HG02870 (cell line): ENCODE measurements around the gene UBE2I.

ENCODE experiments used
- ATAC-seq: cut with Tn5 transposase; IDR thresholded peaks from one replicate; pipeline ENCODE4 v1.9.1; 2021; ENCODE audit warnings: mild to moderate bottlenecking, moderate library complexity; ENCODE audit not compliant: unreplicated experiment

Gene UBE2I

DNA sequence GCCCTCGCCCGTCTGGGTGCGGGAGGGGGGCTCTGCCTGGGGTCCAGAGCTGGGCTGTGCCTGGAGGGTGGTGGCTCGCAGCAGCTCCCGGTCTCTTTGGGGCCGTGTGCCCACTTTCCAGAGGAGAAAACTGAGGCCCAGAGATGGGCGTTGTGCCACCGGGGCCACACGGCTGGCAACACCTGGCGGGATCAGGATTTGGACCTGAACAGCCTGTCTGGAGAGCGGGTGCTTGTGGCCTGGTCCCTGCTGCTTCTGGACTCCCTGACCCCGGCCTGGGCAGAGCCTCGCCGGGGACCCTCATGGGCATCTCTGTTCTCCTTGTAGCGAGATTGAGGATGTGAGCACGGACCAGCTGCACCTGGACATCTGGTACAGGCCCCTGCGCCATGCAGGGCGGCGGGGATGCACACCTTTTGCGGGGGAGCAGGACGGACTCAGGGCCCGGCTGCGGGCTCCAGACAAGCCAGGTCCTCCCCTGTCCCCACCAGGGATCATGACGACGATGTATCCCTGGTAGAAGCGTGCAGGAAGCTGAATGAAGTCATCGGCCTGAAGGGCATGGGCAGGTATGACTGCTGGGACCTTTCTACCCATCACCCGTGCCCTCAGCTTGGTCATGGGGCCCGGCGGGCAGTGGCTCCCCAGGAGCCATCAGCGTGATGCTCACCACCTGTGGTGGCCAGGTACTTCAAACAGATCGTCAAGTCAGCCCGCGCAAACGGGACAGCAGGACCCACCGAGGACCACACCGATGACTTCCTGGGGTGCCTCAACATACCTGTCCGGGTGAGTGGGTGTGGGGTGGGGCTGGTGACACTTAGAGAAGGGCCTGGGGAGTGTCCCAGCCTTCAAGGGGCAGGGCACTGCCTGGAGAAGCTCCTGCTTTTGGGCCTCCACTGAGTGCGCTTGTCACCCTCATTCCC is 32.3 kb downstream of the UBE2I start:
- no peak for ATAC-seq

DNA sequence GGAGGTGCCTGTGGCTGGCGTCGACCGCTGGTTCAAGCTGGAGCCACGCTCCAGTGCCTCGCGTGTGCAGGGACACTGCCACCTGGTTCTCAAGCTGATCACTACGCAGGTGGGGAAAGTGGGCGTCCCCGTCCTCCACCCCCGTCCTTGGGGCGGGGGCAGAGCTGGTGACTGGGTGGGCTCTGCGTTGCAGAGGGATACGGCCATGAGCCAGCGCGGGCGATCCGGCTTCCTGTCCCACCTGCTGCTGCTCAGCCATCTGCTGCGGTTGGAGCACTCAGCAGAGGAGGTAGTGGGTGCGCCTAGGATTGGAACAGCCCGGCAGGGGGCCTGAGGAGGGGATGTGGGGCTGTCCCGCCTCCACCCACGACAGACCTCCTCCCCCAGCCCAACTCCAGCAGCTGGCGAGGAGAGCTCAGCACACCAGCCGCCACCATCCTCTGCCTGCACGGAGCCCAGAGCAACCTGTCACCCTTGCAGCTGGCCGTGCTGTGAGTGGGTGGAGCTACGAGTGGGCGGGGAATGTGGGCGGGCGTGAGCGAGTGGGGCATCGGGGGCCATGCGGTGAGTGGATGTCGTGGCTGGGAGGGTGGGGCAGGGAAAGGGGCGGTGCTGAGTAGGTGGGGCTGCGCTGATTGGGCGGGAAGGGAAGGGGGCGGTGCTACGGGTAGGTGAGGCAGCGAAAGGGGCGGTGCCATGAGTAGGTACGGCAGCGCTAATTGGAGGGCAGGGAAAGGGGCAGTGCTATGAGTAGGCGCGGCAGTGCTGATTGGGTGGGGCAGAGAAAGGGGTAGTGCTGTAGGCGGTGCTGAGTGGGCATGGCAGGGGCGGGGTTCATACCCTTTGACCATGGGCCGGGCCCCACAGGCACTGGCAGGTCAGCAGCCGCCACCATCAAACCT is 33.3 kb downstream of the UBE2I start:
- peak; percentile 78 for ATAC-seq

DNA sequence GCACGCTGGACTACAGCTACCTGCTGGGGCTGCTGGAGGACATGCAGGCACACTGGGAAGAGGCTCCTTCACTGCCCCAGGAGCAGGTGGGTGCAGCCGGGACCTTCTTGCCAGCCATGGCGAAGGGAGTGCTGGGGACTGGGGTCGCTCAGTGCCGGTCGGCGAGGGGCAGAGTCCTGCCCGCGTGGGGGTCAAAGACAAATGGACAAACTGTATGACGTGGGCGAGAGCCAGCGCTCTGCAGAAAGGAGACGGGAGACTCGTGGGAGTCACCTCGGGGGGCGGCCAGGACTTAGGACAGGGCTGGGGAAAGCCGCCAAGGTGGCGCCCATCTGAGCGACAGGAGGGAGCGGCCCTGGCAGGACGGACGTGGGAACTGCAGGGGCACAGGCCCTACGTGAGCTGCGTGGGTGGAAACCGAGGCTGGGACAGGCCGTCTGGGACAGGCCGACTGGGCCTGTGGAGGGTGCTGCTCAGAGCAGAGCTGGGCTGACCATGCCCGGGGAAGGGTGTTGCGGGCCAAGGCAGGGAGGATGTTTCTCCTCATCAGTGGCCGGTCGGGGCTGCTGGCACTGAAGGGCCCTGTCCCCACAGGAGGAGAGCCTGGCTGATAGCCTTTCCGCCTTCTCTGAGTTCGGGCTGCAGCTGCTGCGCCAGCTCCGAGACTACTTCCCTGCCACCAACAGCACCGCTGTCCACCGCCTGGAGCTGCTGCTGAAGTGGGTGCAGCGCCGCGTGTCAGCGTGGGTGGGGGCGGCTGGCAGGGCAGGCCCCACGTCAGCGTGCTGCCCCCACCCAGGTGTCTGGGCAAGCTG is 34.2 kb downstream of the UBE2I start:
- no peak for ATAC-seq

DNA sequence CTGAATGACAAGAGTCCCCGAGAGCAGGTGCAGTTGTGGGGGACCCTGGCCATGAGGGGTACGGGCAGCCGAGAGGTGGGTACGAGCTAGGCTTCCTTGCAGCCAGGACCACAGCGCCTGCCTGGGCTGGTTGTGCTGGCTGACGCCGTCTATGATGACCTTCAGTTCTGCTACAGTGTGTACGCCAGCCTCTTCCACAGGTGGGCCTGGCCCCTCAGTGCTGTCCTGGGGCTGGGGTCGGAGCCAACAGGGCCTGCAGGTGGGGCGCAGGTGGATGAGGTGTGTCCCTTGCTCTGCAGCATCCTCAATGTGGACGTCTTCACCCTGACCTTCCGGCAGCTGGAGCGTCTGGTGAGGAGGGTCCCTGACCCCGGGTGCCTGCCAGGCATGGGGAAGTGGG is 35.1 kb downstream of the UBE2I start:
- ATAC-seq = no peak

DNA sequence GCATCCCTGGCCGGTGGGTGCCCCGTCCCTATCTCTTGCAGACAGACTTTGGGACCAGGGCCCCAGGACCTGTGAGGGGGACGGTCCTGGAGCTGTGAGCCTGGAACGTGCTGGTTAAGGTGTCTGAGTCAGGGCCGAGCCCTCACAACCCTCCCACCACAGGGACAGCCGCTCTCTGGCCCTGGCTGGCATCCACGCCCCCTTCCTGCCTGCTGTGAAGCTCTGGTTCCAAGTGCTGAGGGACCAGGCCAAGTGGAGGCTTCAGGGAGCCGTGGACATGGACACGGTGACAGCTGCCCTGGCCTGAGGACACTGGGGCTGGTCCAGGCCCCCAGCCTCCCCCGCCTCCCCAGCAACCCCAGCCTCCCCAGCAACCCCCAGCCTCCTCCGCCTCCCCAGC is 35.7 kb downstream of the UBE2I start:
- ATAC-seq = no peak

DNA sequence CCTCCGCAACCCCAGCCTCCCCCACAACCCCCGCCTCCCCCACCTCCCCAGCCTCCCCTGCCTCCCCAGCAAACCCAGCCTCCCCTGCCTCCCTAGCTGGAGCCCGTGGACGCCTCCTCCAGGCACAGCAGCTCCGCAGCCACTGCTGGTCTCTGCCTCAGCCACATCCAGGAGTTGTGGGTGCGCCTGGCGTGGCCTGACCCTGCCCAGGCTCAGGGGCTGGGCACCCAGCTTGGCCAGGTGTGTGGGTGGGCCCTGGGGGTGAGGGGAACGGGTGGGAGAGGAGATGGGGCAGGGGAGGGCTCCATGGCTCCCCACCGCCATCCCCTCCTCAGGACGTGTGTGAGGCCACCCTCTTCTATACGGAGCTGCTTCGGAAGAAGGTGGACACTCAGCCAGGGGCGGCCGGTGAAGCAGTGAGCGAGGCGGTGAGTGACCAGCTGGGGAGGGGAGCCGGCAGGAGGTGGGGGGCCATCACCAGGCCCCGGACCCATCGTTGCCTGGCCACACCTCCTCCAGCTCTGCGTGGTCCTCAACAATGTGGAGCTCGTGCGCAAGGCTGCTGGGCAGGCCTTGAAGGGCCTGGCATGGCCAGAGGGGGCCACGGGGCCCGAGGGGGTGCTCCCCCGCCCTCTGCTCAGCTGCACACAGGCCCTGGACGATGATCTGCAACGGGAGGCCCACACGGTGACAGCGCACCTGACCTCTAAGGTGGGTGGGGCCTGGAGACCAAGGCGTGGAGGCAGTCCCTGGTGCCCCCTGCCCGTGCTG is 36.4 kb downstream of the UBE2I start:
- ATAC-seq = no peak

DNA sequence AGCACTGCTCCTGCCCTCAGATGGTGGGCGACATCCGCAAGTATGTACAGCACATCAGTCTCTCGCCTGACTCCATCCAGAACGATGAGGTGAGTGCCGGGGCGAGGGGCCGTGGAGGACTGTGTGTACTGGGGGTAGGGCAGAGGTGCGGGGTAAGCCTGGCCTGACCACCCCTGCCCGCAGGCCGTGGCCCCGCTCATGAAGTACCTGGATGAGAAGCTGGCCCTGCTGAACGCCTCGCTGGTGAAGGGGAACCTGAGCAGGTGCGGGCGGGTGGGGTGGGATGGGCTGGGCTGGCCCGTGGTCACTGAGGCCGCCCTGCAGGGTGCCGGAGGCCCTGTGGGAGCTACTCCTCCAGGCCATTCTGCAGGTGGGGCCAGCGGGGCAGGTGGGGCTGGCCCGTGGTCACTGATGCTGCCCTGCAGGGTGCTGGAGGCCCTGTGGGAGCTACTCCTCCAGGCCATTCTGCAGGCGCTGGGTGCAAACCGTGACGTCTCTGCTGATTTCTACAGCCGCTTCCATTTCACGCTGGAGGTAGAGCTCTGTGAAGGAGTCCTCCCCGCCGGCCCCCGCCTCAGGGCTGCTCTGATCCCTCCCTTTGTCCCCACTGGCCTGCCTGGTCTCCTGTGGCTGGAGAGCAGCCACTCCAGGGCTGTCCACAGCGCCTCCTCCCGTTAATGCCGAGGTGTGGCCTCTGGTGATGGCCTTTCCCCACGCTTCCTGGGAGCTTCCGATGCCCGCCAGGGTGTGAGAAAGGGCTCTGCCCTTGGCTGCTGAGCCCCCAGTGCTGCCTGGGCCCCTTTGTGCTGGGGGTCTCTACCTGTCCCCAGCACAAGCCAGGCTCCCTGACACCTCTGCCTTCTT is 37.2 kb downstream of the UBE2I start:
- ATAC-seq = no peak

DNA sequence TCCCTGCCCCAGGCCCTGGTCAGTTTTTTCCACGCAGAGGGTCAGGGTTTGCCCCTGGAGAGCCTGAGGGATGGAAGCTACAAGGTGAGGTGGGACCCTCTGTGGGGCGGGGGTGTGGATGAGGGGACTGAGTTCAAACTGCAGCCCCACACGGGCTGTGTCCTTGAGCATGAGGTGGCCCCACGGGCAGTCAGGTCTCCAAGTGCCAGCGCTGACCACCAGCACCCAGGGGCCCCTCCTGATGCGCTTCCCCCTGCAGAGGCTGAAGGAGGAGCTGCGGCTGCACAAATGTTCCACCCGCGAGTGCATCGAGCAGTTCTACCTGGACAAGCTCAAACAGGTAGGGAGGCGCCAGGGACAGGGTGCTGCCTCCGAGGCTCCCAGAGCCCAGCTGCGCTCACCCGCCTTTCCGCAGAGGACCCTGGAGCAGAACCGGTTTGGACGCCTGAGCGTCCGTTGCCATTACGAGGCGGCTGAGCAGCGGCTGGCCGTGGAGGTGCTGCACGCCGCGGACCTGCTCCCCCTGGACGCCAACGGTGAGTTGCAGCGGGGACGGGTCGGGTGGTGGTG is 37.9 kb downstream of the UBE2I start:
- no peak for ATAC-seq

DNA sequence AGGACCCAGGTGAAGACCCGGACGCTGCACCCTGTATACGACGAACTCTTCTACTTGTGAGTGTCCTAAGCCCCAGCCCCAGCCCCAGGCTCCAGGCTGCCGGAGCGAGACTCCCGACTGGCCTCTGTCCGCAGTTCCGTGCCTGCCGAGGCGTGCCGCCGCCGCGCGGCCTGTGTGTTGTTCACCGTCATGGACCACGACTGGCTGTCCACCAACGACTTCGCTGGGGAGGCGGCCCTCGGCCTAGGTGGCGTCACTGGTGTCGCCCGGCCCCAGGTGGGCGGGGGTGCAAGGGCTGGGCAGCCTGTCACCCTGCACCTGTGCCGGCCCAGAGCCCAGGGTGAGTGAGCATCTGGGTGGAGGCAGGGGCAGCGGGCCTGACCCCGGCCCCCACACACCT is 38.5 kb downstream of the UBE2I start:
- ATAC-seq = no peak

DNA sequence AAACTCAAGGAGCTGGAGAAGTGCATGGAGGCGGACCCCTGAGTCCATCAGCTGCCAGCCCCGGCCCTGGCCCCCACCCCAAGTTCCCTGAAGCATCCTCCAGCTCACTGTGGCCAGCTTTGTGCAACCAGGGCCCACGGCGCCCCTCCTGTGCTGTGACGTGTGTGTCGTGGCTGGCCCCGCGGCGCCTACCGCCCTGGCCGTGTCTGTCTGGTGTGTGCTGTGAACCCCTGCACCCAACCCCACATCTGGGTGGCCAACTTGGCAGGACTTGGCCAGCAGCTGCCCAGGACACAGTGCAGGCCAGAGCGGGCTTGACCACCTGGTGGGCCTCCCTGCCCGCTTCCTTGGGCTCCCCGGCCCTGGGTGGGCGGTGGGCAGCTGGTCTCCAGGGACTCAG is 39.0 kb downstream of the UBE2I start:
- no peak for ATAC-seq

DNA sequence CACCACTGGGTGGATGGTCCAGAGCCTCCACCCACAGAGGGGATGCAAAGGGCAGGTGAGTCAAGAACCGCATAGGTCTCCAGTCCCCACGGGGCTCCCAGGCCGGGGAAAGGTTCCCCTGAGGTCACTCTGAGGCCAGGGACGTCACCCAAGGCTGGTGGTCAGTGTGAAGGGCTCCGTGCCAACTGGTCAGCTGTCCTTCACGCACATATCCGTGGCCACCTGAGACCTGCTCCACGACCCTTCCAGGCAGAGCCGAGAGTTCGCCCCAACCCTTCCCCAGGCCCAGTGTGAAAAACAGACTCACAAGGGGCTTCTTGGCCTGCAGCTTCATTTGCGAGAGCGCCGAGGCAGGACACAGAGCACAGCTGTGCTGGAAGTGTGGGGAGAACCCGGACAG is 39.5 kb downstream of the UBE2I start:
- ATAC-seq = no peak

DNA sequence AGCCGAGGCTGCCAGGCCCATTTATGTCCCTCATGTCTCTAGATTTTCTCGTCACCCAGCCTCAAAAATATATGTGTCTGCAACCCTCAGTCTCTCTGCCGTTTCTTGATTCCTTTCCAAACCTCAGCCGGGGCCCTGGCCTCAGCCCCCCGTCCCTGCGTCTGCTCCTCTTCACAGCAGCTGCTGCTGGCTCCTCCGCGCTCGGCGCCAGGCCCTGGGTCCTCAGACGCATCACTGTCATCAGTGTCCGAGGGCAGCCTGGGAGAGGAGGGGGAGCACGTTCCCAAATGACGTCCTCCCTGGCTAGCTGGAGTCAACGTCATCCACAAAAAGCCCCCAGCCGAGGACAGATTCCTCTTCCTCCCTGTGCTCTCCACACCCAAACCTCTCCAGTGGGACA is 39.9 kb downstream of the UBE2I start:
- no peak for ATAC-seq

DNA sequence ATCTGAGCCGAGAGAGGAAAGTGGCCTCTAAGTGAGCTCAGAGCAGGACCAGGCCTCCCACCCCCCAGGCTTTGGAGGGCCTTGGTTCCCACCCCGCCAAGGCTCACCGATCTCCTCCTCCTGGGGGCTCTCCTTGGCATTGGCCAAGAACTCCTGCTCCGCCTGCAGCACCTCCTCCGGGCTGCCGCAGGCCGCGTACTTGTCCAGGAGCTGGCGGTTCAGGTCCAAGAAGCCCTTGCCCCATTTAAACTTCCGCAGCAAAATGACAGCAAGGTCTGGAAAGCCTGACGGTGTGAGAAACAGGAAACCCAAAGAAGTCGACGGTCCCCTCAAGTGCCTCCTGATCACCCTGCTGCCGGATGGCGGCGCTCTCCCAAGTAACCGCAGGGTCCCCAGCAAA is 40.5 kb downstream of the UBE2I start:
- no peak for ATAC-seq

DNA sequence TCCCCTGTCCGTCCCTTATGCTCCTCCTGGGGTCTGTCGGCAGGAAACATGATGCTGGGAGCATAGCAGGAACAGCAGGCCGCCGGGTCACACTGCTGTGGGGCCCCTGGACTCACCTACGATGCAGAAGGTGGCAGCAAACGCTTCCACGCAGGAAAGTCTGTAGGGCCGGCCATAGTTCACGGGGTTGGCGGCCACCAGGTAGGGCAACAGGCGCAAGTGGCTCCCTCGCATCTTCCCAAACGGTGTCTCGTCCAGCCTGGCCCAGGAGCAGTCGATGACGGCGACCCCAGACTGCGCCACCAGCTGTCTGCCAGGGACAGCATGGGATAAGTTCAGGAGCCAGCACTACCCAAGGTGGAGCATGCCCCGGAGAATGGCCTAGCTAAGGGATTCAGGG is 41.3 kb downstream of the UBE2I start:
- ATAC-seq = no peak

DNA sequence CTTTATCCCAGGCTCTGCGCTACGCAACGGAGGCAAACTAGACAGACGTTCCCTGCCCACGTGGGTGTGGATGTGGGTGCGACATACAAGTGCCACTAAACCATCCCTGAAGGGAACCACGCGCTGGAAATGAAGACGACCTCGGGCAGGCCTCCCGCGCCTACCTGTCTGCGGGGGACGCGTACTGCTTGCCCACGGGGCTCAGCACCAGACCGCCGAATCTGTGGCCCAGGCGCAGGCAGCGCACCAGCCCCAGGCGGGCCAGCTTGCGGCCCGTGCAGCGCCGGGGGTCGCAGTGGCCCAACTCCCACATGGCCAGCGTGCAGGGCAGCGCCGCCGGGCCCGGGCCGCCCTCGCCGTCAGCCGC is 41.8 kb downstream of the UBE2I start:
- ATAC-seq = no peak

DNA sequence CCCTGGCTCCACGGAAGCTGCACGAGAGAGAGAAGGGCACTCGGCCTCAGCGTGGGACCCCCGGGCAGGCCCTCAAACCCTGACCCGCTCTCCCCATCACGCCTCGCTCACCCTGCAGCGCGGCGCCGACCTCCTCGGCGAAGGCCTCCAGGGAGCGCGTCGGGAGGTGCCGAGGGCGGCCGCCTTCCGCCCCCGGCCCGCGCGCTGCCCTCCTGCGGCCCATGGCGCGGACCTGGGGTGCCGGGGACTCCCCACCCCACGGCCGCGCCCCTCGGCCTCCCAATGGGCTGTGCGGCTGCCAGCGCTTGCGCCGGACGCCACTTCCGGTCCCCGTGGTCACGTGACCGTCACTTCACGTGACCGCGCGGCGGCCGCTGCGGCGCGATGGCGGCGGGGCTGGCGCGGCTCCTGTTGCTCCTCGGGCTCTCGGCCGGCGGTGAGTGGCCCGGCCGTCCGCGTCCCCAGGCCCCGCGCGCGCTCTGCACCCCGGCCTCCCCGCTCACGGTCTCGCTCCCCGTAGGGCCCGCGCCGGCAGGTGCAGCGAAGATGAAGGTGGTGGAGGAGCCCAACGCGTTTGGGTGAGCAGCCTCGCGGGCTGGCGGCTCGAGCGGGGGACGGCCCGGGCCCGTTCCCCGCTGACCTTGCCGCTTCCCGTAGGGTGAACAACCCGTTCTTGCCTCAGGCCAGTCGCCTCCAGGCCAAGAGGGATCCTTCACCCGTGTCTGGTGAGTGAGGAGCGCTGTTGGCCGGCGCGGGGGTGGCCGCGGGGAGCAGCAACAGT is 42.3 kb downstream of the UBE2I start, which contains the start of the genes GNPTG and TSR3:
TSS of gene GNPTG (plus strand) at position 350 of the 781 bp plus-strand sequence. CDS start at position 385, 35 bp downstream.
TSS of gene TSR3 (minus strand) at position 297 of the 781 bp plus-strand sequence. CDS start at position 223, 74 bp downstream.
- ATAC-seq = peak; percentile 79

DNA sequence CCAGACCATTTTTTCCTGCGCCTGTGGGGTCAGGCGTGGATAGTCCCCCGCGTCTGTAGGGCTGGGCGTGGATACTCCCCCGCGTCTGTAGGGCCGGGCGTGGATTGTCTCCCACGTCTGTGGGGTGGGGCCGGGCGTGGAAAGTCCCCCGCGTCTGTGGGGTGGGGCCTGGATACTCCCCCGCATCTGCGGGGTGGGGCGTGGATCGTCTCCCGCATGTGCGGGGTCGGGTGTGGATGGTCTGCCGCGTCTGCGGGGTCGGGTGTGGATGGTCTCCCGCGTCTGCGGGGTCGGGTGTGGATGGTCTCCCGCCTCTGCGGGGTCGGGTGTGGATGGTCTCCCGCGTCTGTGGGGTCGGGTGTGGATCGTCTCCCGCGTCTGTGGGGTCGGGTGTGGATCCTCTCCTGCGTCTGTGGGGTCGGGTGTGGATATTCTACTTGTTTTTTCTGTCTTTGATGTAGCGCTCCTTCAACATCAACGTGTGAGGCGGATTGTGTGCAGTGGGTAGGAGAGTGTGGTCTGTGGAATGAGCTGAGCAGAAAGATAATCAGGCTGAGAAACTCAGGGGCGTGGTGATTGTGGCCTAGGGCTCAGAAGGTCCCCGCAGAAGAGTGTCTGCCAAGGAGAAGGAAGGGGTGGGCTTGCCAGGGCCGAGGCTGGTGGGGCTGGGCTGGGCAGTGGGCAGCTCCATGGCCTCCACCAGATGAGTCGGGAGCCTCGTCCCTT is 45.5 kb downstream of the UBE2I start:
- ATAC-seq = no peak
